PC-3 (cell line): ENCODE data around the gene PRRC2B. TPM values are rescaled to one million over a fixed set of nuclear protein-coding genes. Genes with fewer than 3 reads are reported as not detected.

Experiments
- ATAC-seq: fragments of 200-7000 bp; cut with Tn5 transposase; 2 replicates; pipeline ENCODE4 v1.9.1; 2020; ENCODE audit warnings: mild to moderate bottlenecking, moderate library complexity
- BruUV-seq: library from RNA; stranded (reverse); fragments of 400-500 nt; replicated peaks from 2 replicates; lab custom pipeline; 2021; lab: Mats Ljungman, UMichigan
- CTCF ChIA-PET: fragments of 300-600 bp; sonication (Branson Sonifier 250); formaldehyde crosslinking; loops from one replicate; lab custom pipeline; 2022; ENCODE audit warnings: antibody characterized with exemption; lab: Charles Lee
- POLR2A ChIA-PET: fragments of 300-600 bp; sonication (Branson Sonifier 250); formaldehyde crosslinking; loops from one replicate; lab custom pipeline; 2022; ENCODE audit warnings: antibody characterized with exemption; ENCODE audit not compliant: unreplicated experiment; lab: Charles Lee
- DNase-seq: peaks from one replicate; pipeline ENCODE4 v3.0.0-alpha.2; 2015
- H2AFZ ChIP-seq: fragments of 300-600 bp; sonication (generic); 2 replicates; pipeline ENCODE4 v1.6.0; 2016; ENCODE audit warnings: antibody characterized with exemption, low read length
- H3F3A ChIP-seq: fragments of 300-600 bp; sonication (generic); one replicate; pipeline ENCODE4 v1.6.0; 2017; ENCODE audit warnings: antibody characterized with exemption, low read length, control low read depth, mild to moderate bottlenecking; ENCODE audit not compliant: unreplicated experiment
- H3K27ac ChIP-seq: fragments of 300-600 bp; sonication (generic); 2 replicates; pipeline ENCODE4 v1.5.1; 2016; ENCODE audit warnings: mild to moderate bottlenecking, low read length
- H3K27me3 ChIP-seq: fragments of 300-600 bp; sonication (generic); 2 replicates; pipeline ENCODE4 v1.6.1; 2016; ENCODE audit warnings: low read length, mixed read lengths
- H3K36me3 ChIP-seq: fragments of 300-600 bp; sonication (generic); 2 replicates; pipeline ENCODE4 v1.6.1; 2016; ENCODE audit warnings: low read depth, mixed run types, low read length, mixed read lengths
- H3K4me1 ChIP-seq: fragments of 300-600 bp; sonication (generic); 2 replicates; pipeline ENCODE4 v1.5.1; 2016; ENCODE audit warnings: low read length; ENCODE audit not compliant: insufficient read depth
- H3K4me2 ChIP-seq: fragments of 300-600 bp; sonication (generic); 2 replicates; pipeline ENCODE4 v1.6.0; 2016; ENCODE audit warnings: low read length
- H3K4me3 ChIP-seq: fragments of 300-600 bp; sonication (generic); 2 replicates; pipeline ENCODE4 v1.5.1; 2016; ENCODE audit warnings: mild to moderate bottlenecking, low read length, mixed read lengths
- H3K79me2 ChIP-seq: fragments of 300-600 bp; sonication (generic); 2 replicates; pipeline ENCODE4 v1.6.1; 2017; ENCODE audit warnings: low read length, mixed read lengths
- H3K9ac ChIP-seq: fragments of 300-600 bp; sonication (generic); 2 replicates; pipeline ENCODE4 v1.6.0; 2016; ENCODE audit warnings: mild to moderate bottlenecking, low read length
- H3K9me2 ChIP-seq: fragments of 300-600 bp; sonication (generic); replicated peaks from 2 replicates; pipeline ENCODE4 v1.6.1; 2016; ENCODE audit warnings: mixed run types, low read length, mixed read lengths
- H3K9me3 ChIP-seq: fragments of 300-600 bp; sonication (generic); 2 replicates; pipeline ENCODE4 v1.6.1; 2016; ENCODE audit warnings: low read length, mixed read lengths
- H4K20me1 ChIP-seq: fragments of 300-600 bp; sonication (generic); 2 replicates; pipeline ENCODE4 v1.6.1; 2016; ENCODE audit warnings: low read length, mixed read lengths
- EZH2 ChIP-seq: fragments of 300-600 bp; sonication (generic); IDR thresholded peaks from one replicate; pipeline ENCODE4 v1.6.1; 2017; ENCODE audit warnings: antibody characterized with exemption, mild to moderate bottlenecking, low read length; ENCODE audit not compliant: unreplicated experiment
- EZH2phosphoT487 ChIP-seq: fragments of 300-600 bp; sonication (generic); IDR thresholded peaks from 2 replicates; pipeline ENCODE4 v1.6.1; 2018; ENCODE audit warnings: mild to moderate bottlenecking, antibody characterized with exemption, low read length, borderline replicate concordance
- intact Hi-C: fragments of 100-400 bp; cut with micrococcal nuclease; formaldehyde crosslinking; loops from 2 replicates; pipeline ENCODE4 v1.9.0; 2023
- total RNA-seq: library from RNA; depleted of rRNA; stranded (reverse); fragments of >200 nt; gene quantifications from 2 replicates; pipeline ENCODE4 v1.2.3, GENCODE V29; 2014
- TF ChIP-seq, protein P1 (sequence below): fragments of 300-600 bp; sonication (generic); conservative IDR thresholded peaks from 2 replicates; pipeline ENCODE4 v1.5.1; 2017; ENCODE audit warnings: antibody characterized with exemption, low read depth, mild to moderate bottlenecking, low read length

The PRRC2B gene
- total RNA-seq, 1 experiment from 2014 or later = 46.9 TPM

DNA sequence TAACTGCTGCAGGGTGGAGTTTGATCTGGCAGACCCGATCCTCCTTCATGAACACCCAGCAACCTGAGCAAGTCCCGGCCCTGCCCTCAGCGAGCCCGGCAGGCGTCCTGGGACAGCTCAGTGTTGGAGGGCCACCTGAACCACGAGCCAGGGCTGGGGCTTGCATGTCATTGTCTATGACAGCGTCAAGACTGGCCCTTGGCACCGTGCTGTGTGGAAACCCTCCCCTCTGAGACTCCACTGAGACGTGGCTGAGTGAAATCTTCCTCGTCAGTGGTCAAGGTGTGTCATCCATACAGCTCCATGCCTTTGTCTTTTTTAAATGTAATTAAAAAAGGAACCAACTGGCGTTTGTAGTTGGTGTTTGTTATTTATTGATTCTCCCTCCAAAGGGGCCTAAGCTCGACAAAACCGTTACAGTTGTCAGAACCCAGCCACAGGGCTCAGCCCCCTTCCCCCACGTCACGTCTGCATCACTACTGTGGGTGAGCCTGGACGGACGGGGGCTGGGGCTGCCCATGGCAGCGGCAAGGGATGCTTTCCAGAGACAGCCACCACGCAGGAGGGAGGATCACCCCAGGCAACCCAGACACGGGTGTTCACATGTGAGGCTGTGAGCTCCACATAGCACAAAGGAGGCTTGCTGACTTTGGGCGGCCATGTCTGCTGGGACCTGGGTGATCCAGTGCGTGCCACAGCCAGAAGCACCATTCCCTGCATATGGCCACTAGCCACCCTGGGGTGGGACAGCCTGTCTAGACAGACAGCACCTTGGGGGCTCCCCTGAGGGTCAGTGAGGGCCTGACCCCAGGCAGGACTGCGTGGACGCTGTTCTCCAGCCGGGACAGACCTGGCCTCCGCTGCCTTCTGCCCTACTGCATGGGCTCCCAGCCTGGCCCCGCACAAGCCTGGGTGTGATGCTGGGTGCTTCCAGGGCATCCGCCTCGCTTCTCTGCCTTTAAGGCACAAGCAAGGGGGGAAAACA lies 129.9 kb downstream of the PRRC2B start:
- intact Hi-C loops = no loop called here
- Histone ChIP-seq H3K4me2 (no peak overlapping the region), H3K4me3 (no peak overlapping the region), H3K27ac (no peak overlapping the region), H3K9me2 (no peaks in the 10 kb centered on the region), H3K27me3 (no peaks in the 10 kb centered on the region), H2AFZ (no peak overlapping the region), H3K9me3 (no peaks in the 10 kb centered on the region), H3K4me1 (no peaks in the 10 kb centered on the region), H3K36me3 (no peaks in the 10 kb centered on the region; the same call in 1 of the 2 replicates), H3F3A (no peaks in the 10 kb centered on the region), H4K20me1 (no peaks in the 10 kb centered on the region), H3K79me2 (no peaks in the 10 kb centered on the region), H3K9ac (no peak overlapping the region)
- ATAC-seq (no peak; the same call in 1 of the 2 replicates), DNase-seq (no peak)
- ChIA-PET POLR2A (no interaction called here), CTCF (no interaction called here)
- BruUV-seq = no TSS peak
- TF ChIP-seq EZH2 (no peak), EZH2phosphoT487 (no peak)
- TF ChIP-seq, protein P1, sequence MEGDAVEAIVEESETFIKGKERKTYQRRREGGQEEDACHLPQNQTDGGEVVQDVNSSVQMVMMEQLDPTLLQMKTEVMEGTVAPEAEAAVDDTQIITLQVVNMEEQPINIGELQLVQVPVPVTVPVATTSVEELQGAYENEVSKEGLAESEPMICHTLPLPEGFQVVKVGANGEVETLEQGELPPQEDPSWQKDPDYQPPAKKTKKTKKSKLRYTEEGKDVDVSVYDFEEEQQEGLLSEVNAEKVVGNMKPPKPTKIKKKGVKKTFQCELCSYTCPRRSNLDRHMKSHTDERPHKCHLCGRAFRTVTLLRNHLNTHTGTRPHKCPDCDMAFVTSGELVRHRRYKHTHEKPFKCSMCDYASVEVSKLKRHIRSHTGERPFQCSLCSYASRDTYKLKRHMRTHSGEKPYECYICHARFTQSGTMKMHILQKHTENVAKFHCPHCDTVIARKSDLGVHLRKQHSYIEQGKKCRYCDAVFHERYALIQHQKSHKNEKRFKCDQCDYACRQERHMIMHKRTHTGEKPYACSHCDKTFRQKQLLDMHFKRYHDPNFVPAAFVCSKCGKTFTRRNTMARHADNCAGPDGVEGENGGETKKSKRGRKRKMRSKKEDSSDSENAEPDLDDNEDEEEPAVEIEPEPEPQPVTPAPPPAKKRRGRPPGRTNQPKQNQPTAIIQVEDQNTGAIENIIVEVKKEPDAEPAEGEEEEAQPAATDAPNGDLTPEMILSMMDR = no peak

DNA sequence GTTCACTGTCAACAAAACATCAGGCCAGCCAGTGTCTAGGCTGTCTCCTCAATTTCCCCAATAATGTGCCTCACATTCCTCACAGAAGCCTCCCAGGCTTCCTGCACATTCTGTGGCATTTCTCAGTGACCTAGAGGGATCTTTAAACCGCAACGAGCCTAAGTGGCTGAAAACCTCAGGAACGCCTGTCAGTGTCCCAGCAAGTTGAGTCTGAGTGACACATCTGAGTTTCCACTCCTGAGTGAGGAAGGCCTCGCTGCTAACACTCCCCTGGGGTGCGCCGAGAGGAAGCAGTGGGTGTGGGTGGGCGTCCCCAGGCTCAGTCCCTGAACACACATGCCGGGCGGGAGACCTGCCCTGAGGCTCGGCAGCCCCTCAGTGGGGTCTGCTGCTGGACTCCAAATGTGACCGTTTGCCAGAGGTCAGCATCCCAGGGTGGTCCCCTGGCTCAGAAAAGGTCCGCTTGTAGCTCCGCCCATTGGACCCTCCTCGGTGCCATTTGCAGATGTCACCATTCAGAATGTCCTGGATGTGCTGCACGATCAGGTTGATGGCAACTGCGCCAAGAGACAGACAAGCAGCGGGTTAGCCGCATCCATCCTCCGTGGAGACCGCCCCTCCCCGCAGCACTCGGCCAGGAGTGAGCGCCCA lies 130.9 kb downstream of the PRRC2B start:
- DNase-seq (no peak), ATAC-seq (no peak)
- H3K79me2 ChIP-seq = no peaks in the 10 kb centered on the region; the same call in 1 of the 2 replicates
- no peak overlapping the region for H3K27ac ChIP-seq
- no peak overlapping the region for H3K4me2 ChIP-seq
- no peak overlapping the region for H3K4me3 ChIP-seq
- no peaks in the 10 kb centered on the region for H3K27me3 ChIP-seq
- no peak overlapping the region for H2AFZ ChIP-seq
- no TSS peak for BruUV-seq
- POLR2A ChIA-PET = no interaction called here
- TF ChIP-seq EZH2phosphoT487 (no peak), EZH2 (no peak)
- TF ChIP-seq, protein P1 = no peak
- H3F3A ChIP-seq = no peaks in the 10 kb centered on the region
- no peaks in the 10 kb centered on the region for H3K9me3 ChIP-seq
- CTCF ChIA-PET = no interaction called here
- no peaks in the 10 kb centered on the region; the same call in 1 of the 2 replicates for H3K36me3 ChIP-seq
- no peaks in the 10 kb centered on the region for H4K20me1 ChIP-seq
- H3K4me1 ChIP-seq = no peaks in the 10 kb centered on the region
- H3K9me2 ChIP-seq = no peaks in the 10 kb centered on the region
- no peak overlapping the region for H3K9ac ChIP-seq
- intact Hi-C loops = no loop called here
